GM23338 (cell line): ENCODE measurements around the gene SHCBP1L.

Experiments
- CTCF ChIP-seq, 2 experiments: fragments of 200-600 bp in 1 of 2; sonication (generic) in 1 of 2; conservative IDR thresholded peaks; 2 replicates each; pipeline versions ENCODE4 v1.5.1 to v1.6.1; 2016 to 2017; ENCODE audit warnings: antibody characterized with exemption in 2 of 2, low read depth in 2 of 2, mild to moderate bottlenecking in 2 of 2, moderate library complexity in 1 of 2
- EZH2 ChIP-seq: fragments of 200-600 bp; sonication (generic); IDR thresholded peaks from one replicate; pipeline ENCODE4 v1.8.0; 2017; ENCODE audit warnings: antibody characterized with exemption, mild to moderate bottlenecking, low read depth; ENCODE audit not compliant: unreplicated experiment
- POLR2AphosphoS5 ChIP-seq: IDR thresholded peaks from 2 replicates; pipeline ENCODE4 v1.6.1; 2016; ENCODE audit warnings: antibody characterized with exemption, low read depth

- TF ChIP-seq EZH2 (no peak), CTCF (conservative IDR thresholded peaks at IDR 0.05; ENCODE audit: low read depth in 2 of 2) (no peak), POLR2AphosphoS5 (no peak)
Observed at GRCh38 chr1:182867861-182868260, 85.1 kb downstream of the SHCBP1L start.
